ENCODE results near the gene SERPINH1. TPM values are rescaled to one million over a fixed set of nuclear protein-coding genes. Genes with fewer than 3 reads are reported as not detected.
A peak's percentile ranks its signal among the peaks of the same experiment; 100 is the strongest.

The SERPINH1 gene
- total RNA-seq, 4 donors from 2014 or later = 56.9 to 111 (median 95.5) TPM

DNA sequence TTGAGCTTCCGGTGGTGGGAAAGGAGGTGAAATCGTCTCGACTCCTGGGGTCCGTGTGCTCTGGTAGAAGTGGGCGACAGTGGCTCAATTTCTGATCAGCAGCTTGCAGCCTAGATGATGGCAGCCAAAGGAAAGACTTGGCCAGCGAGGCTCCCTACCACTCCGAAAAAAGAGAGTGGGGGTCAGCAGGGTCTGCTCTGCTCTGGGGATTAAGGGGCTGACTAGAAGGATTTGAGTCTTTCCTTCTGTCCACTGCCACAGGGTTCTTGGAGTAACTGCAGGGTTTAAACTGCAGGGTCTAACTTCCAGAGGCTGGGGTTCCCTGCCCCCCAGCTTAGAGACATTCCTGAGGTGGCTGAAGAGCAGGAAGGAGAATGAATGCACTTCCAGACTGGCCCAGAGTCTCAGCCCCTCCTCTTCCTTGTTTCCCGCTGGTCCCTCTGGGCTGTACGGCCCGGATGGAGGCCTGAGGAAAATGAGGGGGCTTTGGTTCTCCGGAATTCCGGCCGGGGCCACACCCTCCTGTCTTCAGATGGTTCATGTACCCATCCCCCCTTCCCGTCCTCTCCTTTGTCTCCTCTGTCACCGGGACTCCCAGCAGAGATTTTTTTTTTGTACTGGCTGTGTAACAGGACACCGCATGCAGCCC lies 907 bp downstream of the SERPINH1 start:
- peaks cover 88% of the 10 kb centered on the region for H3K4me1 ChIP-seq
- DNase-seq (ENCODE audit: low spot score in 2 of 2) = no peak
- no peak for TF ChIP-seq POLR2AphosphoS5 (IDR thresholded peaks at IDR 0.05)
- TF ChIP-seq EP300 (IDR thresholded peaks at IDR 0.05) = no peak
- TF ChIP-seq, protein P1, sequence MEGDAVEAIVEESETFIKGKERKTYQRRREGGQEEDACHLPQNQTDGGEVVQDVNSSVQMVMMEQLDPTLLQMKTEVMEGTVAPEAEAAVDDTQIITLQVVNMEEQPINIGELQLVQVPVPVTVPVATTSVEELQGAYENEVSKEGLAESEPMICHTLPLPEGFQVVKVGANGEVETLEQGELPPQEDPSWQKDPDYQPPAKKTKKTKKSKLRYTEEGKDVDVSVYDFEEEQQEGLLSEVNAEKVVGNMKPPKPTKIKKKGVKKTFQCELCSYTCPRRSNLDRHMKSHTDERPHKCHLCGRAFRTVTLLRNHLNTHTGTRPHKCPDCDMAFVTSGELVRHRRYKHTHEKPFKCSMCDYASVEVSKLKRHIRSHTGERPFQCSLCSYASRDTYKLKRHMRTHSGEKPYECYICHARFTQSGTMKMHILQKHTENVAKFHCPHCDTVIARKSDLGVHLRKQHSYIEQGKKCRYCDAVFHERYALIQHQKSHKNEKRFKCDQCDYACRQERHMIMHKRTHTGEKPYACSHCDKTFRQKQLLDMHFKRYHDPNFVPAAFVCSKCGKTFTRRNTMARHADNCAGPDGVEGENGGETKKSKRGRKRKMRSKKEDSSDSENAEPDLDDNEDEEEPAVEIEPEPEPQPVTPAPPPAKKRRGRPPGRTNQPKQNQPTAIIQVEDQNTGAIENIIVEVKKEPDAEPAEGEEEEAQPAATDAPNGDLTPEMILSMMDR (IDR thresholded peaks at IDR 0.05) = no peak
- no peak for TF ChIP-seq POLR2A (IDR thresholded peaks at IDR 0.05)
- H3K4me3 ChIP-seq = peak overlapping the region; percentile 73
- WGBS = under 1% methylated on average over 15 of the region's 16 CpGs
- no peaks in the 10 kb centered on the region for H3K27me3 ChIP-seq
- no peaks in the 10 kb centered on the region for H3K9me3 ChIP-seq
- H3K36me3 ChIP-seq = peaks cover 17% of the 10 kb centered on the region
- H3K27ac ChIP-seq = peak overlapping the region; percentile 96

DNA sequence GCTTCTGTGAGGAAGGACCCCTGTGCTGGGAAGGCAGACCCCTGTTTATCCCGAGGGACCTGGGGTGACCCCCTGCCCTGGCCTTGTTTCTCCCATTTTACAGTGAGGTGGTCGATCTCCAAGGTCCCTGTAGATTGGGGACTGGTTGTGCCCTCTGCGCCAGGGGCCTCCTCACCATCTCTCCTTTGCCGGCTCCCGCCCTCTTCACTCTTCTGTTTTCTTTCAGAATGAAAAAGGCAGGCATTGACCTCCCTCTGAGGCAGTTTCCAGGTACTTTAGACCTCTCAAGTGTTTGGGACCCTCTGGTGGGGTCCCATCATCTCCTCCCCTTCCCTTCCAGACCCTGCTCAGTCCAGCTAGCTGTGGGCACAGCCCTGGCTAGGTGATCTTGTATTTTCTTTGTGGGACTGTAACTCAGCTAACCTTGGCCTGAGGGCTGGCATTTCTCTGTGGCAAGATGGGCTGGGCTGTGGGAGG lies 1.5 kb downstream of the SERPINH1 start:
- H3K27me3 ChIP-seq = no peaks in the 10 kb centered on the region
- H3K4me3 ChIP-seq = peak overlapping the region; percentile 73
- H3K4me1 ChIP-seq = peaks cover 87% of the 10 kb centered on the region
- TF ChIP-seq EP300 (IDR thresholded peaks at IDR 0.05) (no peak), POLR2A (IDR thresholded peaks at IDR 0.05) (no peak), POLR2AphosphoS5 (IDR thresholded peaks at IDR 0.05) (no peak)
- TF ChIP-seq, protein P1 (IDR thresholded peaks at IDR 0.05) = no peak
- no peaks in the 10 kb centered on the region for H3K9me3 ChIP-seq
- no peak for DNase-seq (ENCODE audit: low spot score in 2 of 2)
- WGBS = 10% methylated on average over 5 of the region's 5 CpGs
- H3K27ac ChIP-seq = peak overlapping the region; percentile 96
- H3K36me3 ChIP-seq = peaks cover 23% of the 10 kb centered on the region

DNA sequence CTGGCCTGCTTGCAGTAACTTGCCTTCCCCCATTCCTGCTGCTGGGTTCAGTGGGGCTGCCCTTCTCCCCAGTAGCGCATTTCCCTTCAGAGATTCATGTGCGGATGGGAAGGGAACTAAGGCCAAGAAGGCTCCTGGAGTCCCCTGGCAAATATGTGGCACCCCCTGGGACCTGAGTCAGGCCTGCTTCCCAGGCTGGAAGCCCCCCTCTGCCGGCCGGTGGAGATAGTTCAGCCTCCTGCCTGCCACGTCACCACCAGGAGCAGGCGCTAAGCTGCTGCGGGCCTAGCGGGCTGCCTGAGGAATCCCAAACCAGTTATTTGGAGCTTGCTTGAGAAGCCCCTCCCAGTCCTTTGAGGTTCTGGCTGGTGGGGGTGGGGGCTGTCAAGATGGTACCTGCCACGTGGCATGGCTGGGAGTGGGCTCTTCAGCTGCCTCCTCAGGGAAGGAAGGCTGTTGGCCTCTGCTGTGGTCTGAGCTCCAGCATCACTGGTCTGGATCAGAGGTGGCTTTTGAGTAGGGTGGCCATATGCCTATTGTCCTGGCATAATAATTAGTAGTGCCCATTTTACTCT lies 2.0 kb downstream of the SERPINH1 start:
- Histone ChIP-seq H3K4me1 (peaks cover 82% of the 10 kb centered on the region), H3K4me3 (peak overlapping the region; percentile 73), H3K36me3 (peaks cover 28% of the 10 kb centered on the region), H3K9me3 (no peaks in the 10 kb centered on the region), H3K27ac (peak overlapping the region; percentile 96), H3K27me3 (no peaks in the 10 kb centered on the region)
- peak in 1 of 2 donors; percentile 83 for DNase-seq (ENCODE audit: low spot score in 2 of 2)
- TF ChIP-seq POLR2A (IDR thresholded peaks at IDR 0.05) = no peak
- TF ChIP-seq, protein P1 (IDR thresholded peaks at IDR 0.05) = peak; percentile 28 to 52
- WGBS = 18% methylated on average over 6 of the region's 9 CpGs

DNA sequence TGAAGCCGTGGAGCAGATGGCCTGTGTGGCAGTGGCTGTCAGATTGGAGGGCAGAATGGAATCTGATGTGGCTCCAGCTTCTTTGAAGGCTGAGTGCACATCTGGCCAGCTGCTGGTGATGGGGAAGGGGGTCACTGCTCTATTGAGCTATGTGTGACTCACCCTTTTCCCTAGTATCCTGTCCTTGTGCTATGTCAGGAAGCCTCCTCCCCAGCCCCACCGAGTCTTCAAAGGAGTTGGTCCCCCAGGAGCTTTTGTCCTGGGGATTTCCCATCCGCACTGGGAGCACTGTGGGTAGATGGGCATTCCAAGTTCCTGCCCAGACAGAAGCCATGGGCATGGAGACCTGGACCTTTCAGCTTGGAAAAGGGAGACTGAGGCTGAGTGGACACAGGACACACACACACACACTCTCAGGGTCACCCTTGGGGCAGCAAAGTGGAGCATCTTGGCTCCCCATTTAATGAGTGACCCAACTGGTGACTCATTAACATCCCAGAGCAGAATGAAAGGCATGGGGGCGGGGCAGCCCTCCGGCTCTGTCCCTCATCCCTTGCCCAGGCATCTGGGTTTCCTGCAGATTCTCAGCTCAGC lies 3.3 kb downstream of the SERPINH1 start:
- no peak for DNase-seq (ENCODE audit: low spot score in 2 of 2)
- no peaks in the 10 kb centered on the region for H3K27me3 ChIP-seq
- TF ChIP-seq EP300 (IDR thresholded peaks at IDR 0.05) = no peak
- TF ChIP-seq, protein P1 (IDR thresholded peaks at IDR 0.05) = no peak
- no peak for TF ChIP-seq POLR2A (IDR thresholded peaks at IDR 0.05)
- TF ChIP-seq POLR2AphosphoS5 (IDR thresholded peaks at IDR 0.05) = no peak
- no peaks in the 10 kb centered on the region for H3K9me3 ChIP-seq
- H3K27ac ChIP-seq = peak overlapping the region; percentile 96
- WGBS = 38% methylated on average over 4 of the region's 5 CpGs
- peak overlapping the region; percentile 73 for H3K4me3 ChIP-seq
- H3K4me1 ChIP-seq = peaks cover 70% of the 10 kb centered on the region
- H3K36me3 ChIP-seq = peaks cover 41% of the 10 kb centered on the region
